HG02610 (cell line): Measurements from ENCODE around the gene NSUN6.

Experiments used
- ATAC-seq: cut with Tn5 transposase; IDR thresholded peaks from one replicate; pipeline ENCODE4 v1.9.1; 2021; ENCODE audit warnings: mild to moderate bottlenecking, moderate library complexity; ENCODE audit not compliant: unreplicated experiment

Gene NSUN6

DNA sequence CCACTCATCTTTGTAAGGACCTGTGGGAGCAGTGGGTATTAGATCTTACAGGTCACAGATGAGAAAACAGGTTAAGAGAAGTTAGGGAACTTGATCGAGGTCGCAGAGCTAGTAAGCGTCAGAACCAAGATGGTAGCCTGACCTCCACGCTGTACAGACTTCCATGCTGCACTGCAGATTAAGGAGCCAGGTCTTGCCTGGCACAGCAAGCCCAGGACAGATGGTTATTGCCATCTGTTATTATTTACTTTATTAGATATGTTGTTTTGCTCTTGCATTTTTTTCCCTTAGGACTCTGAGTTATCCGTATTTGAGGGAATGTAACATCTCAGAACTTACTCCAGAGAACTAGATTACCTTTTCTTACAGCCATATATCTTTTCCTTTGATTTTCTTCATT lies 147.2 kb downstream of the NSUN6 start:
- no peak for ATAC-seq

DNA sequence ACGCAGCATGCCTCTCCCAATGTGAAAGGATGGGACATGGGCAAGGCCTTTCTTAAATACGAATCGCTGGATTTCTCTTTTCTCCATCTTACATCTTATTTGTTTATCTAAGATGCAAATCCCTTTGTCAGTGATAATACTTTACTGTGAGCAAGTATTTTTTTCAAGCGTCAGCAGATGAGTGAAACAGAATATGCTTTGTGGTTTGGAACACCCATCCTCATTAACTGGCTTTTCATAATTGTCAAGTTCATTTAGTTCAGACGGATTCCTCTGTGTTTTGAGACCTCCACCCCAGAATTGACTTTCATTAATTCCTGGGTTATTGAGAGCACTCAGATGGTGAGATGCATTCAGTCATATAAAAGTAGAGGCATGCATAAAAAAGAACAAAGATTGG lies 149.8 kb downstream of the NSUN6 start:
- no peak for ATAC-seq

DNA sequence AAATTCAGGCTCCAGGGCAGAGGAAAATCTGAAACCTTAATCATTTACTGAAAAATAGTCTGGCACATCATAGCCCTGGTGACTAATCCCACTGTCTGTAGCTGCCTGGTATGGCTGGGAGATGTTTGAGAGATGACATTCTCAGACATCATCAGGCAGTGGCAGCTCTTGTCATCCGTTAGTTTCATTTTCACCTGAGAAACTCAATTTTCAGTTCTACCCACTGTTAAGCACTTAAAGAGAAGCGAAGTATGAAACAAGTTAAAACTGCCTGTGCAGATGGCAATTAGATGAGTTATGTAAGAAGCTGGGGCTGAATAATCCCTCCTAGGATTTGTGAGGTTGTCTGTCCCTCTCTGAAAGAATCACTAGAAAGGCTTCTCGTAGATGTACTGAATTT lies 150.2 kb downstream of the NSUN6 start:
- peak; percentile 84 for ATAC-seq

DNA sequence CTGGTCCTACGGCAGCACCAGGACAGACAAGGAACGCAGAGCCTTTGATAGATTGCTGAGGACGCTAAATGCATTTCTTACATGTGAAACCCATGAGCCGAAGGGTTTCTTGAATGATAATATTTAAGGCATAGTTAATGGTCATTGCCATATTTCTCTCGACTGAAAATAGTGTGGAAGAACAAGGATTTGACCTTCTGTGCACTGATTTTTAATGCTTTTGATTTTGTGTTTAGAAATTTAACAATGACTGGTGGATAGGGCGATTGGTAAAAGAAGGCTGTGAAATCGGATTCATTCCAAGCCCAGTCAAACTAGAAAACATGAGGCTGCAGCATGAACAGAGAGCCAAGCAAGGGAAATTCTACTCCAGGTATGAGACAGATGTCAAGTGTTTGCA lies 150.8 kb downstream of the NSUN6 start:
- ATAC-seq: no peak

DNA sequence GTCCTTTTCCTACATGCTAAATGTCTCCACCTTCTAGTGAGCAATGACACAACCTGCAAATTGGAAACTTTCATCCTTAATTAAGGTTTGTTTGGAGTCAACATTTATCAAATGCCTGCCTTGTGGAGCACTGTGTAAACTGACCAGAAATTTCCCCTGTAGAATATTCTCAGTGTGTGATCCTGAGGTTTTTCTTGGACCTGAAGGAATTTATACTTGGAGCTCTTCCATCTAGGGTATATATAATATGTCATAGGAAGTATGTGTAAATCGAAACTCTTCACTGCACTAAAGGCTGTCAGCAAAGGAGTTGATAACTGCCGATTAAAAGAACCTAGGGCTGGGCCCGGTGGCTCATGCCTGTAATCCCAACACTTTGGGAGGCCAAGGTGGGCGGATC lies 152.4 kb downstream of the NSUN6 start:
- ATAC-seq: no peak

DNA sequence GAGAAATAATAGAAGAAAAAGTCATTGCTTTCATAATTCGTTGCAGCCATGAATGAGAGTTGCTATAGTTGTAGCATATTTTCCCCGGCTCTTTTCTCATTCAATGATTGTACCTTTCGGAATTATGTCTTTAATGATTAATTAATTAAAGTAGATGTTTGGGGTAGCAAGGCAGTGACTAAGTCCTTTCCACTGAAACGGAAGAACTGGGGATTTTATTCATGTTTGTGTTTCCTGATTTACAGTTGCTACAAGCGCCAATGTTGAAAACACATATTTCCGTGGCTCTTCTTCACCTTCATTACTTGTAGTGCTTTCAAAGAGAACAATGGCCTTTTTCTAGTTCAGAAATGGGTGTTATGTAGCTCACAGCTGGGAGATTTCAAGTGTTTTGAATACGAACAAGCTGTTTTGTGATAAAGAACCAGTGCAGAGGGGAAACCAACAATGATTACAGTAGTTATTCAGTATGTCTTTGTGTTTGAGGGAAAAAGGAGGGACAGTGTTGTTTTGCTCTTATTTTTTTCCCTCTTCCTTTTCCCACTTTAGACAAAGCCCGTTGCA lies 153.5 kb downstream of the NSUN6 start:
- ATAC-seq: no peak
